Breast epithelium (tissue), 3 donors: ENCODE data around the gene SLIT1.

ENCODE experiments used
- POLR2AphosphoS5 ChIP-seq, 3 donors: sonication (generic); formaldehyde crosslinking; IDR thresholded peaks; one replicate each; pipeline ENCODE4 v1.6.1; 2017; ENCODE audit warnings: antibody characterized with exemption in 3 of 3
- TF ChIP-seq, protein P1 (sequence below), 3 donors: fragments of 450-650 bp; IDR thresholded peaks; one replicate each; pipeline ENCODE4 v1.5.1; 2016 to 2017; ENCODE audit warnings: antibody characterized with exemption in 3 of 3, mild to moderate bottlenecking in 3 of 3, moderate library complexity in 3 of 3

GRCh38 chr10:97188261-97188711 lies 2.5 kb upstream of the SLIT1 start:
- TF ChIP-seq, protein P1, sequence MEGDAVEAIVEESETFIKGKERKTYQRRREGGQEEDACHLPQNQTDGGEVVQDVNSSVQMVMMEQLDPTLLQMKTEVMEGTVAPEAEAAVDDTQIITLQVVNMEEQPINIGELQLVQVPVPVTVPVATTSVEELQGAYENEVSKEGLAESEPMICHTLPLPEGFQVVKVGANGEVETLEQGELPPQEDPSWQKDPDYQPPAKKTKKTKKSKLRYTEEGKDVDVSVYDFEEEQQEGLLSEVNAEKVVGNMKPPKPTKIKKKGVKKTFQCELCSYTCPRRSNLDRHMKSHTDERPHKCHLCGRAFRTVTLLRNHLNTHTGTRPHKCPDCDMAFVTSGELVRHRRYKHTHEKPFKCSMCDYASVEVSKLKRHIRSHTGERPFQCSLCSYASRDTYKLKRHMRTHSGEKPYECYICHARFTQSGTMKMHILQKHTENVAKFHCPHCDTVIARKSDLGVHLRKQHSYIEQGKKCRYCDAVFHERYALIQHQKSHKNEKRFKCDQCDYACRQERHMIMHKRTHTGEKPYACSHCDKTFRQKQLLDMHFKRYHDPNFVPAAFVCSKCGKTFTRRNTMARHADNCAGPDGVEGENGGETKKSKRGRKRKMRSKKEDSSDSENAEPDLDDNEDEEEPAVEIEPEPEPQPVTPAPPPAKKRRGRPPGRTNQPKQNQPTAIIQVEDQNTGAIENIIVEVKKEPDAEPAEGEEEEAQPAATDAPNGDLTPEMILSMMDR (IDR thresholded peaks at IDR 0.05) = no peak
- TF ChIP-seq POLR2AphosphoS5 (IDR thresholded peaks at IDR 0.05) = no peak
